Measurements from ENCODE around the gene TAGLN3.
A peak's percentile ranks its signal among the peaks of the same experiment; 100 is the strongest.
"Not testable (repeated sequence)": the region's sequence is repeated elsewhere in the genome, so short reads cannot be mapped to it uniquely, and the experiment has no call there.

Gene TAGLN3

GRCh38 chr3:112010636-112011035 is 11.9 kb downstream of the TAGLN3 start:
- no peak for DNase-seq (ENCODE audit: low read depth)

GRCh38 chr3:112011376-112011940 is 12.7 kb downstream of the TAGLN3 start:
- no peak for DNase-seq (ENCODE audit: low read depth)

DNA sequence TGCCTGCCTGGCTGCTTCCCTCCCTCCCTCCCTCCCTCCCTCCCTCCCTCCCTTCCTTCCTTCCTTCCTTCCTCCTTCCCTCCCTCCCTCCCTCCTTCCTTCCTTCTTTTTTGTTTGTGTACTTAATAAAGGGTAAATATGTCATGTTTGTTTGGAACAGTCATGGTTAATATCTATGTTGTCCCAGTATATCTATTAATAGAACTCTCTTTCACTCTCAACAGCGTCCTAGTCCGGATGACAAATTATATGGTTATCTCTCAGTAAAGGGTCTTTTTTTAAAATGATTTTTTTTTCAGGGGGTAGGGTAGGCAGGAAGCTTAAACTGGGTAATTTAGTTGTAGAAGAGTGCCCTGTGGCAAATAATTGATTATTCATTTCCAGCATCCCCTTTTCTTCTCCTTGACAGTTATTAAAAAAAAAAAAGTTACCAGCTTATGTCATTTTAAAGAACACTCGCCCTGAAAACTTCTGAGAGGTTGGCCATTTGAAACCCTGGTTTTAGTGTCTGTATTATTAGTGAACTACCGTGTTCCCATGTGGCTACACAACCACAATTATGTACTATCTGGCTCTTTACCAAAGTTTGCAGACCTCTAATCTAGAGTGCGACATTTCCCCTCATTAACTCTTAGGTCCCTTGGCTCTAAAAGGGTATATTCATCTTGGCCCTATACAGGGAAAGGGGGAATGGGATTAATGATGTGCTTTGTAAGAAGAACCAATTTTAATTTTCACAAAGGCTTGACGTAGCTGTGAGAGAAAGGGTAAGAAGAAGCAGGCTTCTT is 13.7 kb downstream of the TAGLN3 start:
- DNase-seq (ENCODE audit: low read depth): no peak

GRCh38 chr3:112013058-112013783 is 14.5 kb downstream of the TAGLN3 start:
- peak; percentile 33 for DNase-seq (ENCODE audit: low read depth)

GRCh38 chr3:112013784-112014143 is 15.0 kb downstream of the TAGLN3 start:
- no peak for DNase-seq (ENCODE audit: low read depth)

DNA sequence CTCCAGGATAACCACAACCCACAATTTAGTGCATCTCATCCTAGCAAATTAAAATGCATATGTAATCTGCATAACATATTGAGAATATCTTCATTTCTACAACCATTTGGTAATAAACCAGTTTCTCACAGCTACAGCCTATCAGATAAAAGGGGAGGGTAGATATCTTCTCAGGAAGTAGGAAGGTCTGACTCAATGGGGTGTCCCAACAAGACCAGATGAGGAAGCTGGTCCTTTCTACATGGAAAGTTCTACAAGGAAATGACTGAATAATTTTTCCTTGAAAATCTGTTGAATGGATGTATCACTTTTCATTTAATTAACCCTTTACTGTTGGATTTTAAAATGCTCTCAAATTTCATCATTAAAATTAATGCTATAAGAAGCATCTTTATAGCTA is 18.4 kb downstream of the TAGLN3 start:
- no peak for DNase-seq (ENCODE audit: low read depth)

GRCh38 chr3:112018712-112019111 is 20.0 kb downstream of the TAGLN3 start:
- no peak for DNase-seq (ENCODE audit: low read depth)

DNA sequence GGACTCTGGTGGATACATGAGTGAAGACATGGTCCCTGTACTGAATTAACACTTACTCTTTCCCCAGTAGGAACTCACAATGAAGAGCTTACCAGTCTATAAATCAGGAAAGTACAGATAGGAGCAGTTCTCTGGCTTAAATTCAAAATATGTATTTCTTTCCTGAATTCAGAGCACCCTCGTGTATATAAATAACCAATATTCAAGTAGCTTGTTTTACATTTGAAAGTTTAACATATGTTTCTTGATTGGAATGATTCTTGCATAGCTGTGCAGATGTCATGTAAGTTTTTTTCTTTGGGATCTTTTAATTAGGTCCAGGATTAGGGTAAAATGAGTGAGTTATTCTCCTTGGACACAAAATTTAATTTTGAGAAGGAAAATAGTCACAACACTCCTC is 21.0 kb downstream of the TAGLN3 start:
- DNase-seq (ENCODE audit: low read depth): no peak

- DNase-seq (ENCODE audit: low read depth): no peak
Measured at GRCh38 chr3:112020674-112021085, 22.0 kb downstream of the TAGLN3 start.

- no peak for DNase-seq (ENCODE audit: low read depth)
Measured at GRCh38 chr3:112027142-112027541, 28.4 kb downstream of the TAGLN3 start.

DNA sequence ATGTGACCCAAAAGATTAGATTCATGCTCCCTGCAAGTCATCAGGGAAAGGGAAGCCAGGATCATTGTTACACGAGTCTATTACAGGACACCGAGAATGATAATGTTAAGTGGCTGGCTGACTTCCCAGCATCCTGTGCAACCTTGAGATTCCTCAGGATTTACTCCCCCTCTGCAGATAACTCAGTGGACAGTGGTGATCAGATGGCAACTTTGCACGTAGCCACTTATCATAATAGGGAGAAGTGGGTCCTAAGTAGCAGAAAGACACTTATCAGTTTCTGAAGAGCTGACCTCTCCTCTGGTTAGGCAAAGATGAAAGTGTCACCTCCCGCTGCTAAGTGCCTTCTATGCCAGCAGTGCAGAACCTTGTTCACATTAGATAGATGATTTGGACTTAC is 29.1 kb downstream of the TAGLN3 start:
- DNase-seq (ENCODE audit: low read depth): no peak

GRCh38 chr3:112030901-112031300 is 32.2 kb downstream of the TAGLN3 start:
- DNase-seq (ENCODE audit: low read depth): no peak

DNA sequence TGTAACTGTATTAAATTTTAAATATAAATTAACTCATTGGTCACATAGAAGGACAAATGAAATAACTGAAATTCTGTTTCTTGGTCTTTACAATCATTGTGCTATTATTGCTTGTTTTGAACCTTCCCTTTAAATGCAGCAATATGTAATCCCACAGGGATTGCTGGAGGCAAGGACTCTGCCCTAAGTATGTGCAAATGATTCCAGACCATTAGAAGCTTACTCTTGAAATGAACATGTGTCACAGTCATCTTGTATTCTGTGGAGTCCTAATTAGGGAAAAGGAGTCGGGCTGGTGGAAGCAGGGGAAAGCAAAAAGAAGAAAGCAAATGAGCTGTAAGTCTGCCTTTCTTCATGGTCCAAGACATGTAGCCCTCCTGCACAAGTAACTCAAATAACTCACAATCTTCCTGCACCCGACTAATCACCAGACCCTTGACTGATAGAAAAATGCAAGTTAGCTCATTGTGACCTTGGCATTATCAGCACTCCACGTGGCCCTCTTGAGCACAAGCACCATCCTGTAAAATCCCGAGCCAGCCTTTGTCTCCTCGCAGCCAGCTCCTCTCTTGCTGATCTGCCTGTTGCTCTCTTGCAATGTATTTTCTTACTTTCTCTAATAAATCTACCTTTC is 33.5 kb downstream of the TAGLN3 start:
- no peak for DNase-seq (ENCODE audit: low read depth)

GRCh38 chr3:112034436-112034835 is 35.7 kb downstream of the TAGLN3 start, which contains the start of gene TMPRSS7:
Gene TMPRSS7, plus strand, starts transcription at chr3:112034736. Its CDS starts 110 bp downstream, at chr3:112034846.
- DNase-seq (ENCODE audit: low read depth): no peak

- no peak for DNase-seq (ENCODE audit: low read depth)
Measured at GRCh38 chr3:112035241-112035640, 36.5 kb downstream of the TAGLN3 start.

GRCh38 chr3:112037194-112037593 is 38.5 kb downstream of the TAGLN3 start:
- not testable (repeated sequence) for DNase-seq (ENCODE audit: low read depth)

- DNase-seq (ENCODE audit: low read depth): no peak
Measured at GRCh38 chr3:112038863-112039262, 40.1 kb downstream of the TAGLN3 start.

DNA sequence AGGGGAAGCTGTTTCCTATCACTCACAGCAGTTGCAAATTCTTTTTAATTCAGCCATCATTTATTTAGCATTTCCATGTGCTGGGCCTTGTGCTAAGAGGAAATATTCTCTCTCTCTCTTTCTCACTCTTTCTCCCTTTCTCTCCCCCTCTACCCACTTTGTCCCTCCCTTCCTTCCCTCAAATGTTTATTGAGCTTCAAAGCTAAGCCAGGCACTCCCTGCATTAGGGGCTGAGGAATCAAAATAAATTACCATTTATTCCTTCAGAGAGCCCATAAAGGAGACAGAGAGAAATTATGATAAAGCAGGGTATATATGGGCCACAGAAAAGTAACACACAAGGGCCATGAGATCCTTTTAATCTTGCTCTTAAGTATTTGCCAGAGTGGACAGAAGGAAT is 42.6 kb downstream of the TAGLN3 start:
- DNase-seq (ENCODE audit: low read depth): no peak

GRCh38 chr3:112042842-112043280 is 44.1 kb downstream of the TAGLN3 start:
- no peak for DNase-seq (ENCODE audit: low read depth)

DNA sequence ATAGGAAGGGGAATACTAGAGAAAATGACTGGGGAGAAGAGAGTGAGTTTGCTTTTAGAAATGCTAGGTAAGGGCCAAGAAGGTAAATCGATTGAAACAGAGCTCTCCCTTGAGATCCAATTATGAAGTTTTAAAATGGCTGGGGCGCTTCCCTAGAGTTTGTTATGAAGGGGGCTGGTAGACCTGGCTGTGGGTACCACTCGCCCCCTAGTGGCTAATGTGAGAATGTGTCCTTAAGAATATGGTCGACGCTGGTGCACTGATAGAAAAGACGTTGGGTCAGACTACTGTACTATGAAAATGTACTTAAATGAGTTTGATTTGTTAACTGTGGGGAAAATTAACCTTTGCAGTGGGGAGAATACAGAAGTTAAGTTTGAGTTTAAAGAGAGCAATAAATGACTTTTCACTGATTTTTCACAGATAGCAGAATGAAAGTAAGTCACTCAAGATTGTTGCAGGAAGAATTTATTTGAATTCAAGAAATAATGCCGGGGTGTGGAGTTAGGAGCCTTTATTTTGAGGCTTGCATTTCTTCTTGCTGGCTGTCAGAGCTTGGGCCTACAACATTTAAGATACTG is 45.0 kb downstream of the TAGLN3 start:
- DNase-seq (ENCODE audit: low read depth): peak; percentile 10

GRCh38 chr3:112046599-112046998 is 47.9 kb downstream of the TAGLN3 start:
- DNase-seq (ENCODE audit: low read depth): no peak

DNA sequence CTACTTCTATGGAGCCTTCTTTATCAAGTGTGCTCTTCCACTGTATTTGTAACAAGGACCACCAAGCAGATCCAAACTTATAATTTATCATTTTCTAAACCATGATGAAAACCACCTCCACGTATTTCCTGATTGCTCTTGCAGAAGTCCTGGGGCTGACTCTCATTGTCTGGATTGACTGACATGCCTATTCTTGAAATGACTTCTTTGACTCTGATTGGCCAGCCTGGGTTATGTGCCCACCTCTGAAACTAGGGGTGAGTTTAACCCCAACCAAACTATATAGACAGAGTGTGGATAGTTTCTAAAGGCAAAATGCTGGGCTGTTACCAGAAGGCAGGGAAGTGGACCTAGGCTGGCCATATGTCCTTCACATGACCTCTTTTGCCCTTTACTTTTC is 48.5 kb downstream of the TAGLN3 start:
- DNase-seq (ENCODE audit: low read depth): no peak
